ENCODE data around the gene SLC23A1. TPM values are rescaled to one million over a fixed set of nuclear protein-coding genes. Genes with fewer than 3 reads are reported as not detected.
A peak's percentile ranks its signal among the peaks of the same experiment; 100 is the strongest.

Gene SLC23A1
- total RNA-seq, 3 donors from 2014 or later (not counting 1 experiment from before 2014, with no cell fraction given): not detected

DNA sequence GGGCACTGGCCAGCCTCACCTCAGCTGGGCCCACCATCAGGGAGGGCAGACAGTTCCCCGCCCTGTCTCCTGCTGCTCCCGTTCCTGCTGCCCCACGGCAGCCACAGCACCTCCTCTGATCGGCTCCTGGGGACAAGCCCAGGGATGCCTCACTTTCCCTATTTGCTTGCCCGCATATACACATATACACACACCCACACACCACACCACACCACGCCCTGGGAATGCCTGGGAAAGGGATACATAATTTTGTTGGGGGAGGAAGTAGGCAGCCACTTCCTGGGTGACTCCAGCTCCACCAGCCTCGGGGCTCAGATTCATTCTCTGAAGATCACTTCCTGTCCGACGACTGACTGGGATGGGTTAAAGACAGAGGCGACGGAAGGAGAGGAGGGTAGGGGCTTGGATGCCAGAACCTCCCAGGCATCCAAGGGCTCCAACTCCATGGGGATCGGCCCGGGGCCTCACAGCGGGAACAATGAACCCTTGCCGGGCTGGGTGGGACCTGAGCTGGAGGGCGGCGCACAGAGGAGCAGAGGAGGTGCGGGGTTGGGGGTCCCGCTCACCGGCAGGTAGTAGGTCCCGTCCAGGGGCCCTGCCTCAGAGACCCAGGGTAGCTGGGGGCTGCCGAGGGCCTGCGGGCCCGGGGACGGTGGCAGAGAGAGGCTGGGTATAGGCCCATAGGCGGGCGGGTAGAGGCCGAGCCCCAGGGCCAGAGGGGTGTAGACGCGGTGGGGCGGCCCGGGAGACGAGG is 8.7 kb upstream of the SLC23A1 start:
- H3K36me3 ChIP-seq (ENCODE audit: control insufficient read depth, insufficient read depth, low read length): no peaks in the 10 kb centered on the region
- H3K9me3 Mint-ChIP-seq: no peaks in the 10 kb centered on the region
- TF ChIP-seq, protein P1, sequence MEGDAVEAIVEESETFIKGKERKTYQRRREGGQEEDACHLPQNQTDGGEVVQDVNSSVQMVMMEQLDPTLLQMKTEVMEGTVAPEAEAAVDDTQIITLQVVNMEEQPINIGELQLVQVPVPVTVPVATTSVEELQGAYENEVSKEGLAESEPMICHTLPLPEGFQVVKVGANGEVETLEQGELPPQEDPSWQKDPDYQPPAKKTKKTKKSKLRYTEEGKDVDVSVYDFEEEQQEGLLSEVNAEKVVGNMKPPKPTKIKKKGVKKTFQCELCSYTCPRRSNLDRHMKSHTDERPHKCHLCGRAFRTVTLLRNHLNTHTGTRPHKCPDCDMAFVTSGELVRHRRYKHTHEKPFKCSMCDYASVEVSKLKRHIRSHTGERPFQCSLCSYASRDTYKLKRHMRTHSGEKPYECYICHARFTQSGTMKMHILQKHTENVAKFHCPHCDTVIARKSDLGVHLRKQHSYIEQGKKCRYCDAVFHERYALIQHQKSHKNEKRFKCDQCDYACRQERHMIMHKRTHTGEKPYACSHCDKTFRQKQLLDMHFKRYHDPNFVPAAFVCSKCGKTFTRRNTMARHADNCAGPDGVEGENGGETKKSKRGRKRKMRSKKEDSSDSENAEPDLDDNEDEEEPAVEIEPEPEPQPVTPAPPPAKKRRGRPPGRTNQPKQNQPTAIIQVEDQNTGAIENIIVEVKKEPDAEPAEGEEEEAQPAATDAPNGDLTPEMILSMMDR (IDR thresholded peaks at IDR 0.05): no peak
- H3K27ac Mint-ChIP-seq: peak overlapping the region; percentile 90 to 95
- peak overlapping the region; percentile 72 for H3K4me3 Mint-ChIP-seq
- ATAC-seq (peak in 1 of 3 donors; percentile 4), DNase-seq (peak in 1 of 2 donors; percentile 44)
- H3K9me3 ChIP-seq (ENCODE audit: control insufficient read depth, insufficient read depth, low read length): no peaks in the 10 kb centered on the region
- H3K27me3 ChIP-seq (ENCODE audit: control insufficient read depth, insufficient read depth, low read length): no peaks in the 10 kb centered on the region
- intact Hi-C loops (cut with micrococcal nuclease): loop anchor here (2.0 to 5.0 kb wide), 3 partner anchors 49 to 119 kb away; partner anchors contain the start of gene MATR3
- no peaks in the 10 kb centered on the region for H3K36me3 Mint-ChIP-seq
- 37% methylated on average over 31 of the region's 33 CpGs for WGBS (ENCODE audit: insufficient coverage)
- peak overlapping the region; percentile 62 for H3K4me3 ChIP-seq (ENCODE audit: low read length)
- H3K4me1 ChIP-seq (ENCODE audit: control insufficient read depth, insufficient read depth, low read length): peaks cover 67% of the 10 kb centered on the region
- no peaks in the 10 kb centered on the region for H3K27me3 Mint-ChIP-seq (ENCODE audit: low read depth in 2 of 2)
- H3K27ac ChIP-seq (ENCODE audit: low read length): peak overlapping the region; percentile 75
- peaks cover 39 to 52% of the 10 kb centered on the region in 2 donors for H3K4me1 Mint-ChIP-seq

DNA sequence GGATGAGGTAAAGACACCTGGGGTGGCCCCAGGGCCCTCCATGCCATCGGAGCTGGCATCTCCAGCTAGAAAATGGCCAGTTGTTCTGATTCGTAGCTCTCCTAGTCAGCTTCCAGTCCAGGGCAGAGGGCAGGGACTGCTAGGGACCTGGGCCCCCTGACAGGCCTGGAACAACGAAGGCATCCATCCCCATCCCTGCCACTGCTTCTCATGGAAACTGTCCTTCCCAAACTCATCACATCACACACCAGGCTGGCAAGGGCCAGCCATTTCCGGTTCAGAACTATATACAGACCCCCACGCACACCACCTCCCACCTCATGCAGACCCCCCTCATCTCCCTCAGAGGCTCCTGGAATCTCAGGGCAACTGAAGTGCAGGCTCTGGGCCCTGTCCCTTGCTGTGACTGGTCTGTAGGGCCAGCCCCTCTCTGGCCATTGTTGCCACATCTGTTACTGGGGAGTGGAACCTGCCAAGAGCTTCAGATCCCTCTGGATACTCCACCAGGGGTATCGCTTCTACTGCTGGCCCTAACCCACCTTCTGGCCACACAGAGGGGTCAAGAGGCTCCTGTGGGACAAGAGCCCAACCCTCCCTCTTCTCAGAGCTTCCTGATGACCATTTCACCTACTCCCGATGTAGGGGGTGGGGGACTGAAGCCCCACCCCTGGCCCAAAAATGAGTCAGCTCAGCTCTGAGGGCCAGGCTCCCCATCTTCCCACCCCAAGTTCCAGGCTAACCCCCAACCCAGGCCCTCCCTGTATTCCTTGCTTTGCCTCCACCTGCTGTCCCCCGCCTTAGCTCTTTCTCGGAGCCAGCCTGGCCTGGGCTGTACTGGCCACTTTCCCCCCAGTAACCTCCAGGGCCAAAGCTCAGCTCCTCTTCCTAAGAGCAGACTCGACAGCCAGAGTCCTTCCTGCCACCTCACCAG is 7.8 kb upstream of the SLC23A1 start:
- Histone ChIP-seq H3K4me1 (ENCODE audit: control insufficient read depth, insufficient read depth, low read length) (peaks cover 70% of the 10 kb centered on the region), H3K4me3 (ENCODE audit: low read length) (no peak overlapping the region), H3K27me3 (ENCODE audit: control insufficient read depth, insufficient read depth, low read length) (no peaks in the 10 kb centered on the region), H3K27ac (ENCODE audit: low read length) (peak overlapping the region; percentile 75), H3K36me3 (ENCODE audit: control insufficient read depth, insufficient read depth, low read length) (no peaks in the 10 kb centered on the region), H3K9me3 (ENCODE audit: control insufficient read depth, insufficient read depth, low read length) (no peaks in the 10 kb centered on the region)
- H3K4me3 Mint-ChIP-seq: peak overlapping the region; percentile 72
- WGBS (ENCODE audit: insufficient coverage): 81% methylated on average over 10 of the region's 10 CpGs
- peaks cover 41 to 61% of the 10 kb centered on the region in 2 donors for H3K4me1 Mint-ChIP-seq
- peak overlapping the region; percentile 90 to 95 for H3K27ac Mint-ChIP-seq
- DNase-seq: no peak
- intact Hi-C loops (cut with micrococcal nuclease): loop anchor here (2.0 to 5.0 kb wide), 3 partner anchors 48 to 119 kb away; partner anchors contain the start of gene MATR3
- no peaks in the 10 kb centered on the region for H3K9me3 Mint-ChIP-seq
- ATAC-seq: no peak
- H3K36me3 Mint-ChIP-seq: no peaks in the 10 kb centered on the region
- TF ChIP-seq, protein P1 (IDR thresholded peaks at IDR 0.05): no peak
- H3K27me3 Mint-ChIP-seq (ENCODE audit: low read depth in 2 of 2): no peaks in the 10 kb centered on the region

DNA sequence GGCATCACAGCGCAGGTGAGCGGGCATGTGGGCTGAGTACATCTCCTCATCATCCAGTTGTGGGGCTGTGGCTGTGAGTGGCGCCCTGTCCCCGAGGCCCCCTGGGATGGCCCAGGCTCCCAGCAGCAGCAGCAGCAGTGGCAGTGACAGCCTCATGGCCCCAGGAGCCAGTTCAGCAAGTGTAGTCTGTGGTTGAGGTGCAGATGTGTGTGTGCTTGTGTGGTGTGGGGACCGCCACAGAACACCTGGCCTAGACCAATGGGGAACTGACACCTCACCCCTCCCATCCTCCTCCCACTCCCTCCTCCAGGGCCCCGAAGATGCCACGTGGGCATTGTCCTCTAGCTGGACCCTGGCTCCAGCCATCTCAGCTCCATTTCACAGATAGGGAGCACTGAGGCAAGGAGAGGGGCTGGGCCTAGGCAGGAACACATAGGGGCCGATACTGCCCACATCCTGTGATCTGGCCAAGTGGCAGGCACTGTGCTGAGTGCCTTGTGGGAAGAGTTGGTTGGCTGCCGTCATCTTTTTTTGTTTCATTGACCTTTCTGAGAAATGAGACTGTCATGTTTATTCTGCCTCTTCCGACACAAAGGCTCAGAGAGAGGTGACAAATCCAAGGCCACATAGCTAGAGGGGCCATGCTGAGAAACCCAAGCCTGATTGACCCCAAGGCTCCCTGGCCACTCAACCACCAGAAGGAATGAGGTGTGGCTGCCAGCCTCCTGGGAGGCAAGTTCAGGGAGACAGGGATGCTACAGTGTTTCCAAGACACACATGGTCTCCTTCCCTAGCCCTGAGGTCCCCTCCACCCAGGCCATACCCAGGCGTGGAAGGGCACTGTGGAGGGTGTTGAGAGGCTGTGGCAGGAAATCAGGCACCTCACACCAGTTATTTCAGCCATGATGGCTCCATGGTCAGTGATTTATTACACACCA is 6.9 kb upstream of the SLC23A1 start, which contains the start of gene MZB1:
Gene MZB1, minus strand, starts transcription at position 213 of the 938 bp plus-strand sequence. Its CDS starts 57 bp downstream, at position 156.
- Histone ChIP-seq H3K4me1 (ENCODE audit: control insufficient read depth, insufficient read depth, low read length) (peaks cover 78% of the 10 kb centered on the region), H3K27ac (ENCODE audit: low read length) (peak within 1 kb of the TSS; percentile 75), H3K36me3 (ENCODE audit: control insufficient read depth, insufficient read depth, low read length) (no peaks in the 10 kb centered on the region), H3K9me3 (ENCODE audit: control insufficient read depth, insufficient read depth, low read length) (no peaks in the 10 kb centered on the region), H3K4me3 (ENCODE audit: low read length) (peak within 1 kb of the TSS; percentile 27), H3K27me3 (ENCODE audit: control insufficient read depth, insufficient read depth, low read length) (no peaks in the 10 kb centered on the region)
- intact Hi-C loops (cut with micrococcal nuclease): loop anchor here (2.0 to 10.0 kb wide), 4 partner anchors 47 to 825 kb away; partner anchors contain the start of gene MATR3
- no peaks in the 10 kb centered on the region for H3K27me3 Mint-ChIP-seq (ENCODE audit: low read depth in 2 of 2)
- H3K4me1 Mint-ChIP-seq: peaks cover 50 to 70% of the 10 kb centered on the region in 2 donors
- WGBS (ENCODE audit: insufficient coverage): 5% methylated on average over 11 of the region's 11 CpGs
- H3K4me3 Mint-ChIP-seq: peak within 1 kb of the TSS; percentile 72
- no peaks in the 10 kb centered on the region for H3K9me3 Mint-ChIP-seq
- DNase-seq (peak; percentile 73 to 85), ATAC-seq (peak; percentile 61 to 74 (median 74))
- H3K27ac Mint-ChIP-seq: peak within 1 kb of the TSS; percentile 90 to 95
- TF ChIP-seq, protein P1 (IDR thresholded peaks at IDR 0.05): no peak
- H3K36me3 Mint-ChIP-seq: no peaks in the 10 kb centered on the region
